ENCODE data around the gene SPATS2. TPM values are rescaled to one million over a fixed set of nuclear protein-coding genes. Genes with fewer than 3 reads are reported as not detected.

Gene SPATS2
- total and polyA plus RNA-seq, 2 of the 4 experiments (the other 2 are of a cell fraction) = 50.6 to 63.3 TPM

DNA sequence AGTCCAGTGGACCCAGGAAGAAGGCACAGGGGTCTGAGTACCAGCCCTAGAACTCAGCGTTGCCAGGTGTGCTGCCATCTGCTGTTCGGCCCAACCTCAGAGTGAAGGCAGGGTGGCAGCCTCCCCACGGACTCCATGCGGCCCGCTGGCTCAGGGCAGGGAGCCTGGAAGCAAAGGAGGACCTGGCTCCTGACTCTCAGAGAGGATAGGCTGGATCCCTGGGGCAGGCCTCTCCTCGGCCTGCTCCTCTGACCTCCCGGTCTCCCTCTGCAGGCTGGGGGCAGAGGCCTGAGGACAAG lies 190.6 kb downstream of the SPATS2 start:
- no peak overlapping the region for H2AK5ac ChIP-seq (ENCODE audit: low read depth, low read length)
- WGBS, 2 experiments (ENCODE audit: extremely low coverage in 2 of 2, insufficient read length in 1 of 2) = 67% methylated on average over 1 of the region's 7 CpGs; no CpG with 5 or more reads in 1 of the 2 experiments
- H3K9ac ChIP-seq (ENCODE audit: low read depth, low read length) = no peak overlapping the region
- no peaks in the 10 kb centered on the region for H4K20me1 ChIP-seq (ENCODE audit: insufficient read depth, low read length)
- H3K9me1 ChIP-seq (ENCODE audit: insufficient read depth, low read length) = no peaks in the 10 kb centered on the region
- no peak overlapping the region for H2BK5ac ChIP-seq (ENCODE audit: low read depth, low read length, poor library complexity, severe bottlenecking)
- no peak overlapping the region for H4K91ac ChIP-seq (ENCODE audit: insufficient read depth, low read depth, low read length)
- in situ Hi-C loops (cut with MboI; ENCODE audit: low sequenced_read_pairs) (no loop called here), intact Hi-C loops (cut with micrococcal nuclease) (no loop called here), dilution Hi-C loops (cut with HindIII; ENCODE audit: low sequenced_read_pairs, unreplicated experiment) (no loop called here)
- no peak overlapping the region for H2BK15ac ChIP-seq (ENCODE audit: low read depth, low read length)
- H3K27ac ChIP-seq (ENCODE audit: insufficient read depth, low read length) = no peak overlapping the region
- no peak overlapping the region for H4K8ac ChIP-seq (ENCODE audit: low read depth in 2 of 2, low read length in 2 of 2)
- DNase-seq (no peak), ATAC-seq (ENCODE audit: low read depth) (peak; percentile 38; the same call in 1 of the 2 replicates)
- ChIA-PET POLR2A (ENCODE audit: unreplicated experiment) (no interaction called here), CTCF (no interaction called here)
- peaks cover 46% of the 10 kb centered on the region for H3K36me3 ChIP-seq (ENCODE audit: control insufficient read depth, insufficient read depth, low read length)
- H3K4me3 ChIP-seq (ENCODE audit: insufficient read depth, low read depth, low read length) = no peak overlapping the region
- H3K18ac ChIP-seq (ENCODE audit: low read depth, low read length) = no peak overlapping the region
- no peak overlapping the region for H3K56ac ChIP-seq (ENCODE audit: extremely low read depth, insufficient read depth, low read length)
- H3K4me1 ChIP-seq (ENCODE audit: control insufficient read depth, insufficient read depth, low read length) = no peaks in the 10 kb centered on the region
- H3K79me1 ChIP-seq (ENCODE audit: low read depth in 1 of 2, low read length in 2 of 2) = no peaks in the 10 kb centered on the region
- H3K14ac ChIP-seq (replicated peaks; ENCODE audit: low read depth, low read length) = no peak overlapping the region
- TF ChIP-seq, protein P1, sequence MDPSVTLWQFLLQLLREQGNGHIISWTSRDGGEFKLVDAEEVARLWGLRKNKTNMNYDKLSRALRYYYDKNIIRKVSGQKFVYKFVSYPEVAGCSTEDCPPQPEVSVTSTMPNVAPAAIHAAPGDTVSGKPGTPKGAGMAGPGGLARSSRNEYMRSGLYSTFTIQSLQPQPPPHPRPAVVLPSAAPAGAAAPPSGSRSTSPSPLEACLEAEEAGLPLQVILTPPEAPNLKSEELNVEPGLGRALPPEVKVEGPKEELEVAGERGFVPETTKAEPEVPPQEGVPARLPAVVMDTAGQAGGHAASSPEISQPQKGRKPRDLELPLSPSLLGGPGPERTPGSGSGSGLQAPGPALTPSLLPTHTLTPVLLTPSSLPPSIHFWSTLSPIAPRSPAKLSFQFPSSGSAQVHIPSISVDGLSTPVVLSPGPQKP (IDR thresholded peaks at IDR 0.05; ENCODE audit: borderline replicate concordance, low read depth, low read length) = no peak
- TF ChIP-seq, protein P2, sequence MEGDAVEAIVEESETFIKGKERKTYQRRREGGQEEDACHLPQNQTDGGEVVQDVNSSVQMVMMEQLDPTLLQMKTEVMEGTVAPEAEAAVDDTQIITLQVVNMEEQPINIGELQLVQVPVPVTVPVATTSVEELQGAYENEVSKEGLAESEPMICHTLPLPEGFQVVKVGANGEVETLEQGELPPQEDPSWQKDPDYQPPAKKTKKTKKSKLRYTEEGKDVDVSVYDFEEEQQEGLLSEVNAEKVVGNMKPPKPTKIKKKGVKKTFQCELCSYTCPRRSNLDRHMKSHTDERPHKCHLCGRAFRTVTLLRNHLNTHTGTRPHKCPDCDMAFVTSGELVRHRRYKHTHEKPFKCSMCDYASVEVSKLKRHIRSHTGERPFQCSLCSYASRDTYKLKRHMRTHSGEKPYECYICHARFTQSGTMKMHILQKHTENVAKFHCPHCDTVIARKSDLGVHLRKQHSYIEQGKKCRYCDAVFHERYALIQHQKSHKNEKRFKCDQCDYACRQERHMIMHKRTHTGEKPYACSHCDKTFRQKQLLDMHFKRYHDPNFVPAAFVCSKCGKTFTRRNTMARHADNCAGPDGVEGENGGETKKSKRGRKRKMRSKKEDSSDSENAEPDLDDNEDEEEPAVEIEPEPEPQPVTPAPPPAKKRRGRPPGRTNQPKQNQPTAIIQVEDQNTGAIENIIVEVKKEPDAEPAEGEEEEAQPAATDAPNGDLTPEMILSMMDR (conservative IDR thresholded peaks at IDR 0.05; ENCODE audit: low read depth, low read length) = peak; percentile 13; the same call in 1 of the 2 replicates
- H2AFZ ChIP-seq (replicated peaks; ENCODE audit: low read length, poor library complexity) = no peak overlapping the region
- H4K5ac ChIP-seq (ENCODE audit: low read depth, low read length) = no peak overlapping the region
- H3K23ac ChIP-seq (ENCODE audit: low read depth, low read length) = no peak overlapping the region
- H2BK120ac ChIP-seq (ENCODE audit: low read depth, low read length) = no peak overlapping the region
- H3K27me3 ChIP-seq (ENCODE audit: control insufficient read depth, insufficient read depth, low read length) = peaks cover 5% of the 10 kb centered on the region; the same call in 1 of the 2 replicates
- H2AK9ac ChIP-seq (replicated peaks; ENCODE audit: low read depth, low read length, poor library complexity) = no peak overlapping the region
- no TSS peak for BruUV-seq (replicated peaks)
- H3K4me2 ChIP-seq (ENCODE audit: low read depth, low read length) = no peak overlapping the region
- H3K9me3 ChIP-seq (ENCODE audit: control insufficient read depth, insufficient read depth, low read length) = no peaks in the 10 kb centered on the region
- H2BK20ac ChIP-seq (ENCODE audit: low read depth, low read length) = no peak overlapping the region
- H3K4ac ChIP-seq (ENCODE audit: low read depth, low read length) = no peak overlapping the region

Measured in IMR-90 (cell line).